IgD-negative memory B cell (primary cell): ENCODE data around the gene TRIP10. TPM values are rescaled to one million over a fixed set of nuclear protein-coding genes. Genes with fewer than 3 reads are reported as not detected.
A peak's percentile ranks its signal among the peaks of the same experiment; 100 is the strongest.
"Not testable (repeated sequence)": the region's sequence is repeated elsewhere in the genome, so short reads cannot be mapped to it uniquely, and the experiment has no call there.

Source experiments
- H3K27ac Mint-ChIP-seq, 3 donors: one replicate each; pipeline ENCODE4 v1.8.0; 2020 to 2022; ENCODE audit warnings: mild to moderate bottlenecking in 3 of 3, mixed read lengths in 3 of 3, moderate library complexity in 1 of 3
- H3K27me3 Mint-ChIP-seq: one replicate; pipeline ENCODE4 v1.8.0; 2021; ENCODE audit warnings: mixed read lengths
- H3K36me3 Mint-ChIP-seq: one replicate; pipeline ENCODE4 v1.8.0; 2020; ENCODE audit warnings: mild to moderate bottlenecking, mixed read lengths
- H3K4me1 Mint-ChIP-seq, 3 donors: one replicate each; pipeline ENCODE4 v1.8.0; 2020 to 2022; ENCODE audit warnings: mixed read lengths in 3 of 3, mild to moderate bottlenecking in 1 of 3
- H3K4me3 Mint-ChIP-seq, 4 donors: one replicate each; pipeline ENCODE4 v1.8.0; 2020 to 2022; ENCODE audit warnings: mild to moderate bottlenecking in 4 of 4, mixed read lengths in 4 of 4, moderate library complexity in 3 of 4
- H3K9me3 Mint-ChIP-seq, 3 donors: one replicate each; pipeline ENCODE4 v1.8.0; 2020 to 2021; ENCODE audit warnings: mixed read lengths in 3 of 3, mild to moderate bottlenecking in 1 of 3
- polyA plus RNA-seq: library from polyadenylated mRNA; unstranded; fragments of 300-500 nt; fragmentation: Illumina TruSeq; gene quantifications from one replicate; pipeline ENCODE4 v1.2.3, GENCODE V29; 2021

The TRIP10 gene
- polyA plus RNA-seq, 1 donor from 2014 or later = 4.0 TPM

DNA sequence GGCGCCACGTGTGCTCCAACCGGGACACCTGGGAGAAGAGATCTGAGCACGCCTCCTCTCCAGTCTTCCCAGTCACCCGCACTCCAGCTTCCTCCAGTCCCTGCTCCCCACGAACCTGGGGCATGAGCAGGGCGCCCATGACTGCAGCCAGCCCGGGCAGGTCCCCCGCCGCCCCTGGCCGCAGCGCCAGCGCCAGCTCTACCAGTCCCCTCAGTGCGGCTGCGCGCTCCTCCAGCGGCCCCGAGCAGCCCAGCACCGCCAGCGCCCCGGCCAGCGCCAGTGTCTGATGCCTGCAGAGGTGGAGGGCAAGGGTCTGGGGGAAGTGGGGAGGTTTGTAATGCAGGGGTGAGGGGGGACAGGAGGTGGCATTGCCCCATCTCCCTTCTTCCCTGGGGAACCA is 14.7 kb downstream of the TRIP10 start:
- H3K4me1 Mint-ChIP-seq = peaks cover 0 to 24% (median 15%) of the 10 kb centered on the region in 3 donors
- no peaks in the 10 kb centered on the region for H3K9me3 Mint-ChIP-seq
- peaks cover 7% of the 10 kb centered on the region for H3K36me3 Mint-ChIP-seq
- no peak overlapping the region for H3K4me3 Mint-ChIP-seq
- H3K27ac Mint-ChIP-seq = no peak overlapping the region
- H3K27me3 Mint-ChIP-seq = no peaks in the 10 kb centered on the region

DNA sequence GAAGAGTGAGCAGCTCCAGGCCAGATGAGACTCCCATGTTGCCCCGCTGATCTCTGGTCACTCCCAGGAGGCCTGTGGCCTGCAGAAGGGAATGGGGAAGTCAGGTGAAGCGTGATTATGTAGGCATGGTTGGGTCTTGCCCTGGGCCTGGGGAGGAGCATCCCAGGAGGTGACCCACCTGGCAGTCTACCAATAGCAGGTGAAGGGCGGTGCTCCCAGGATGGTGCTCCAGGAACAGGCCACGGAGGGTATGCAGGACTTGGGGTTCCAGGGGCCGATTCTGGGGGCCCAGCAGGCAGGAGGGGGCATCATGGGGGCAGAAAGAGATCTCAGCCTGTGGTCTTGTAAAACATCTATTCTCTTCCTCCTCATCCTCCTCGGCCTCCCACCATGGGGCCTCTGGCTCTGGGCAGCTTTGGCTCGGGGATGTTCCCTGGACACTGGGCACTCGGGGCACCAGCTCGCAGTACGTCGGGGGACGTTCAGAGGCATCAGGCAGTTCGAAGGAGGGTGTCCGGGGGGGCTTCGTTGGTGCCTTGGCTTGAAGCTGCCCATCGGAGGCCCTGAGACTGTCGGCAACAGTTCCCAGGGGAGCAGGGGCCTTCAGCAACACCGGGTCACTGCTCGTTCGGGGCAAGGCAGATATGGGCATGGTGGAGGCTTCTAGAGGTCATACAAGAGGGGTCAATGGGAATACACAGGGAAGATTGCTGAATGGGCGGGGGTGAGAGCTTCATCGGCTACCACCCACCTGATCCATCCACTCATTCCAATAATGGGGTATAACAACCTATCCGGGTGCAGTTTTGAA is 15.4 kb downstream of the TRIP10 start:
- peaks cover 0 to 24% (median 15%) of the 10 kb centered on the region in 3 donors for H3K4me1 Mint-ChIP-seq
- no peaks in the 10 kb centered on the region for H3K27me3 Mint-ChIP-seq
- H3K9me3 Mint-ChIP-seq = no peaks in the 10 kb centered on the region
- peak overlapping the region in 1 of 4 donors; percentile 75 for H3K4me3 Mint-ChIP-seq
- H3K27ac Mint-ChIP-seq = peak overlapping the region in 1 of 3 donors; percentile 73
- H3K36me3 Mint-ChIP-seq = peaks cover 8% of the 10 kb centered on the region

DNA sequence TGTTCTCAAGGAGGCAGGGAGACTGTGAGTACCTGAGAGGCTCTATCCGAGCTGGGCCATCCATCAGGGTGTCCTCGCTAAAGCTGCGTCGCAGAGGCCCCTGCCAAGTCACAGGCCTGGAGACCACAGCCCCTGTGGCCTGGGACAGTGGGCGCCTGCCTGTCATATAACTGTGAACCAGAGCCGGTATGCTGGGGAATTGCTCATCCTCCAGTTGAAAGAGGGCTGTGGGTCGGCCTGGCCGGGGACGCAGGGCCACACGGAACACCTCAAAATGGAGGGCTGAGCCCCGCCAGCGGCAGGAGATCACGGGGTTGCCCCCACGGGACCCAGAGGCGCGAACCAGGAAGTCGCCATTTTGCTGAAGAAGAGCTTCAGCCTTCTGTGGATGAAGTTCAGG is 21.1 kb downstream of the TRIP10 start:
- H3K4me3 Mint-ChIP-seq = no peak overlapping the region
- H3K27ac Mint-ChIP-seq = no peak overlapping the region
- peaks cover 5% of the 10 kb centered on the region for H3K36me3 Mint-ChIP-seq
- H3K27me3 Mint-ChIP-seq = no peaks in the 10 kb centered on the region
- no peaks in the 10 kb centered on the region for H3K9me3 Mint-ChIP-seq
- peaks cover 0 to 20% (median 11%) of the 10 kb centered on the region in 3 donors for H3K4me1 Mint-ChIP-seq

DNA sequence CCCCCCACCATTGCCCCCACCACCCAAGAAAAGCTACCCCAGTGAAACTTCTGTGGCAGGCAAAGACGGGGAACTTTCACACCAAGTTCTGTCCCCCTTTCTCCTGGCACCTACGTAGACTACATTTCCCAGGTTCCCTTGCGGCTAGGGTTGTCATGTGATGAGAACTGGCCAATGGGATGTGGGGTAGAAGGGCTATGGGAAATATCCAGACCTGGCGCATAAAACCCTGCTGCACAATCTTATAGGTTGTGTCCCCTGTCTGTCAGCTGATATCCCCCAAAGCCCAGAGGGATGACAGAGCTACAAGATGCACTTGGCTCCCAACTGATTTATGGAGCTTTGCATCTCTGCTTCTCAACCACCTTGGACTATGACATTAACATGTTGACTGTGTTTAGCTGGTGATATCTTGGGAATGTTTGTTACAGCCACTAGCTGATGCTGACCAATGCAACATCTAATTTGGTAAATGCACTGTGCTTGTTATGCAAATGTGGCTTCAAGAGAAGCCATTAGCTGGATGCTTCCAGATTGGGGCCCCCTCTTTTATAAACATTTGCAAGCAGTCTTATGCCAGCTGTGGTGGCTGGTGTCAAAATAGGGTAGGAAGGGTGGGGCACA is 21.7 kb downstream of the TRIP10 start:
- no peaks in the 10 kb centered on the region for H3K27me3 Mint-ChIP-seq
- no peaks in the 10 kb centered on the region for H3K9me3 Mint-ChIP-seq
- no peak overlapping the region for H3K27ac Mint-ChIP-seq
- no peak overlapping the region for H3K4me3 Mint-ChIP-seq
- H3K4me1 Mint-ChIP-seq = peaks cover 0 to 26% (median 16%) of the 10 kb centered on the region in 3 donors
- peaks cover 5% of the 10 kb centered on the region for H3K36me3 Mint-ChIP-seq

DNA sequence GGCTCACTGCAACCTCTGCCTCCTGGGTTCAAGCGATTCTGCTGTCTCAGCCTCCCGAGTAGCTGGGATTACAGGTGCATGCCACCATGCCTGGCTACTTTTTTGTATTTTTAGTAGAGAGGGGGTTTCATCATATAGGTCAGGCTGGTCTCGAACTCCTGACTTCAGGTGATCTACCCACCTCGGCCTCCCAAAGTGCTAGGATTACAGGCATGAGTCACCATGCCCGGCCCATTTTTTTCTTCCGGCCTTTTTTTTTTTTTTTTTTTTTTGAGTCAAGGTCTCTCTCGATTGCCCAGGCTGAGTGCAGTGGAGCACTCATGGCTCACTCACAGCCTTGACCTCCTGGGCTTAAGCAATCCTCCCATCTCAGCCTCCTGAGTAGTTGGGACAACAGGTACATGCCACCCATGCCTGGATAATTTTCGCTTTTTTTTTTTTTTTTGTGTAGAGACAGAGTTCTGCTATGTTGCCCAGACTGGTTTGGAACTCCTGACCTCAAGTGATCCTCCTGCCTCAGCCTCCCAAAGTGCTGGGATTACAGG is 22.8 kb downstream of the TRIP10 start:
- H3K36me3 Mint-ChIP-seq, H3K27me3 Mint-ChIP-seq, H3K27ac Mint-ChIP-seq, H3K9me3 Mint-ChIP-seq, H3K4me3 Mint-ChIP-seq: not testable (repeated sequence)
- peaks cover 4 to 24% (median 24%) of the 10 kb centered on the region in 3 donors for H3K4me1 Mint-ChIP-seq

DNA sequence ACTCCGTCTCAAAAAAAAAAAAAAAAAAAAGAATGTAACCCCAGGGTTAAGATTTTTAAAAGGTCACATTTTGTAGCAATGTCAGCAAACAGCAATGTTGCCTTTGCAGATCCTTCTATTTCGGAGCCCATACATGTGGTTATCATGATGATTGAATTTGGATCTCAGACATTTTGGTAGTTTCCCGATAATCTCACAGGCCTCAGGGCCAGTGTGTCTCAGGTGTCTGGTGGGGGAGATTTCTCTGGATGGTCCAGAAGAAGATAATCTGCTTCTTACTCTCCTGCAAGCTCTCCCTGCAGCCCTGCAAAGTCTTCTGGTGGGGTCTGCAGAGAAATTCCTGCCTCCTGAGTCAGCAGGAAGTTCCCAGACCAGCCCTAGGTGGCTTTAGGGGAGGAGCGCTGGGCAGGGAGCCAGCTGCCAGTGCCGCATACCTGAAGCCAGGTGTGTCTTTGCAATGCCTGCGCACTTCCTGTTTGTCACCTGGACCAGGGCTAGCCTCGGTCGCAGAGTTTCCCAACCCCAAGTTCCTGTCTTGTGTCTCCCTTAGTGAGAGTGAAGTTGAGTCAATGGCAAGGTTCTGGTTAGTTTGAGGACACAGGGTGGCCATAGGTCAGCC is 26.4 kb downstream of the TRIP10 start:
- Mint-ChIP-seq H3K4me1 (peaks cover 10 to 30% (median 30%) of the 10 kb centered on the region in 3 donors), H3K27ac (peak overlapping the region; percentile 75 to 96 (median 77)), H3K4me3 (peak overlapping the region; percentile 90 to 94 (median 92)), H3K9me3 (no peaks in the 10 kb centered on the region), H3K27me3 (no peaks in the 10 kb centered on the region), H3K36me3 (no peaks in the 10 kb centered on the region)

DNA sequence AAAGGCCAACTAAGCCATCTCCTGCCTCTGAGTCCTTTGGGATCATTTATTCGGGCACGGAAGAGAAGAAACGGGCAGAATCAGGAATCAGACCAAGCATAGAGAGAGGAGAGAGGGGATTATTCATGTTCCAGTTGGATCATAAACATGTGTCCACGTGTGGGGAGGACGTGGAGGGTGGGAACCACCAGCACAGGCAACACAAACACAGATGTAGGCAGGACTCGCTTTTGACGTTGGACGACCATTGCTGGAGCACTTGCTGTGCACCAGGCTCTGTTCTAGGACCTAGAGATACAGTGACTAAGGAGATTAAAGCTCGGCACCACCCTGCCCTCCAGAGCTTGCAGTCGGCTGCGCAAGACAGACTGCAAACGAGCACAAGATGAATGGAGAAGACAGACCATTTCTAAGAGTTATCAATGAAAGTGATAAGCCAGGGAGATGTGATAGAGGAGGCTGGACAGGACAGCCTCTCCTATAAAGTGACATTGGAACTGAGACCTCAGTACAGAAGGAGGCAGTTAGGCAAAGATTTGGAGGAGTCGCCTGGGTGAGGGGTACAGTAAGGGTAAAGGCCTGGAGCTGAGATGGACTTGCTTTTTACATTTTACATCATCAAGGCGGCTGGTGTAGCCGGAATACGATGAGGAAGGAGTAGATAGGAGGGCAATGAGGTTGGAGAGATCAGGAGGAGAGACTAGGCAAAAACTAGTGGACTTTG is 27.0 kb downstream of the TRIP10 start:
- no peaks in the 10 kb centered on the region for H3K36me3 Mint-ChIP-seq
- no peaks in the 10 kb centered on the region for H3K27me3 Mint-ChIP-seq
- peak overlapping the region; percentile 90 to 94 (median 92) for H3K4me3 Mint-ChIP-seq
- H3K27ac Mint-ChIP-seq = peak overlapping the region; percentile 75 to 96 (median 77)
- peaks cover 10 to 34% (median 30%) of the 10 kb centered on the region in 3 donors for H3K4me1 Mint-ChIP-seq
- no peaks in the 10 kb centered on the region for H3K9me3 Mint-ChIP-seq

DNA sequence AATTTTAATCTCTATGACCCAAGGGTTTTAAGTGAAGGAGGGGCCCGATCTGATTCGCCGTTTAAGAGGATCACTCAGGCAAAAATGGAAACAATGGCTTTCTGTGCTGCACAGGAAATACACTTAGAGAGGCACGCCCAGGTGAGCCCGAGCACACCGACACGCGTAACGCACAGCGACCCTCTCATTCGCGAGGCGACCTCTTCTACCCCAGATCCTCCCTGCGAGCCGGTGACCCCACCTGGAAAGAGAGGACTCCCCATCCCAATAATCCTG is 27.5 kb downstream of the TRIP10 start:
- Mint-ChIP-seq H3K36me3 (no peaks in the 10 kb centered on the region), H3K27me3 (no peaks in the 10 kb centered on the region), H3K4me3 (peak overlapping the region; percentile 90 to 94 (median 92)), H3K27ac (peak overlapping the region; percentile 75 to 96 (median 77)), H3K9me3 (no peaks in the 10 kb centered on the region), H3K4me1 (peaks cover 10 to 36% (median 34%) of the 10 kb centered on the region in 3 donors)

DNA sequence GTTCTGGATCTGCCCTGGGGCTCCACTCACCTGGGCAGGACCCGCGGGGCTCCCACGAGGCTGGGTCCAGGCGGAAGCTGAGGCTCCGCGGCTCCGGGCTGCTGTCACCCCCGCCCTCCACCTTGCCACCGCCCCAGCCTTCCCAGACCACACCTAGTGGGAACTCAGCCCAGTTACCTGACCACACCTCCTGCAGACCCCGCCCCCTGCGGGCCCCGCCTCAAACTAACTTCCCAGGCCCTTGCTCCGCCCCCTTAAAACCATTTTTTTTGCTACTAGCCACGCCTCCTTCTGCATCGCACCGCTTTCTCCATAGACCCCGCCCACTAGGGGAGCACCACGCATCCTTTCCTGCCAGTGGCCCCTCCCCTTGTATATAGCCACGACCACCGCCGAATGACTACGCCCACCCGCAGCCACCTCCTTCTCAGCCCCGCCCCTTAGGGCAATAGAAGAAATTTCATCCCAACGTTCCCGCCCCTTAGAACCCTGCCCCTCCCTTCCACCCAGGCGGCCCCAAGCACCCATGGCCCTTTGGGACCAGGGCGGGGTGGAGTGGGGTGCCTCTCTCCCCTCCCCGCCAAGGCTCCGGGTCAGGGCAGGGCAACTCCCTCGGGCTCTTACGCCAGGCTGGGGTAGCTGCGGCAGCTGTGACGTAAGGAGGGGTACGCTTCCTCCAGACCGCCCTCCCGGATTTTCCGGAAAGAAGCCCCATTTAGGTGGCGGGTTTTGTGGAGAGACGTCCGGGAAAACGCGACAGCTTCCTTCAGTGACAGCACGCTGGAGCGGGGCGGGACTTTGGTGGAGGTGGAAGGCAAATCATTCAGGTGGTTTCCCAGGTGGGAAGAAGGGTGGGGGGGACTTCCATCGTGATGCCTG is 28.1 kb downstream of the TRIP10 start, which contains the start of gene SH2D3A:
TSS of gene SH2D3A (minus strand) at position 79 of the 879 bp plus-strand sequence. CDS start 3,687 bp downstream, outside the sequence.
- Mint-ChIP-seq H3K36me3 (no peaks in the 10 kb centered on the region), H3K4me1 (peaks cover 10 to 38% (median 37%) of the 10 kb centered on the region in 3 donors), H3K9me3 (no peaks in the 10 kb centered on the region), H3K4me3 (peak within 1 kb of the TSS; percentile 90 to 94 (median 92)), H3K27ac (peak within 1 kb of the TSS; percentile 75 to 96 (median 77)), H3K27me3 (no peaks in the 10 kb centered on the region)

DNA sequence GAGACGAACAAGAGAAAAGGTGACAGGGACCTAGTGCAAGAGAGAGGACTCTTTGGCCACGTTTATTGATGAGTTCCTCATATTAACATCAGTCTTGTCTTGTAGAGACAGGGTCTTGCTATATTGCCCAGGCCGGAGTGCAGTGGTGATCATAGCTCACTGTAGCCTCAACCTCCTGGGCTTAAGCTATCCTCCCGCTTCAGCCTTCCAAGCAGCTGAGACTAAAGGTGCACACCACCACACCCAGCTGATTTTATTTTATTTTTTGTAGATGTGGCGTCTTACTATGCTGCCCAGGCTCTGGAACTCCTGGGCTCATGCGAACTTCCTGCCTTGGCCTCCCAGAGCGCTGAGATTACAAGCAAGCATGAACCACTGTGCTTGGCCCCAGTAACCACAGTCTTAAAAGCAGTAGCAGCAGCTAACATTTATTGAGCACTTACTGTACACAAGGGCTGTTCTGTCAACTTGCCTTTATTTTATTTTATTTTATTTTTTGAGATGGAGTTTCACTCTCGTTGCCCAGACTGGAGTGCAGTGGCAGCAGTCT is 28.8 kb downstream of the TRIP10 start:
- H3K9me3 Mint-ChIP-seq = no peaks in the 10 kb centered on the region
- H3K4me3 Mint-ChIP-seq = peak overlapping the region; percentile 90 to 94 (median 92)

DNA sequence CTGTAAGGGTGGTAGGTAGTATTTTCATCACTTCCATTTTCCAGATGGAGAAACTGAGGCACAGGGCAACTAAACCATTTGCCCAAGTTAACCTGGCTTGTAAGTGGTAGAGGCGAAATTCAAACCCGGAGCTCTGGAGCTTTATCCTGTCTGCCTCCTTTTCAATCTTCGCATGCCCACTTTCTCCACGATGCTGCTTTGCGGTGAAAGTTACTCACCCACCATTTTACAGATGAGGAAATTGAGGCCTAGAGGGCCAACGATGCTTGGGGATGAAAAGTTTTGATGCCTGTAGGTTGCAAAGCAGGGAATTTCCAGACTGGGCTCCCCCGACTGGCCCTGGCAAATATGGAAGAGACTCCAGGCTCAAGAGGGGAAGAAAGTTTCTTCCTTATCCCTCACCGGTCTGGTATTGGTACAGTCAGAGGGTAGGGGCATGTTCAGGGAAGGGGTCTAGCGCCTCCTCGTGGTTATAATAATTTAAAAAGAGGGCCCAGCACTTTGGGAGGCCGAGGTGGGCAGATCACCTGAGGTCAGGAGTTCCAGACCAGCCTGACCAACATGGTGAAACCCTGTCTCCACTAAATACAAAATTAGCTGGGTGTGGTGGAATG is 29.6 kb downstream of the TRIP10 start:
- H3K27ac Mint-ChIP-seq = peak overlapping the region; percentile 75 to 96 (median 87)
- peaks cover 3% of the 10 kb centered on the region for H3K36me3 Mint-ChIP-seq
- H3K9me3 Mint-ChIP-seq = no peaks in the 10 kb centered on the region
- peak overlapping the region in 2 of 4 donors; percentile 38 to 61 for H3K4me3 Mint-ChIP-seq
- H3K27me3 Mint-ChIP-seq = no peaks in the 10 kb centered on the region
- peaks cover 14 to 41% (median 41%) of the 10 kb centered on the region in 3 donors for H3K4me1 Mint-ChIP-seq

More for the DNA sequence above, 28.8 kb downstream of the TRIP10 start:
- Mint-ChIP-seq H3K36me3 (no peaks in the 10 kb centered on the region), H3K4me1 (peaks cover 10 to 38% (median 37%) of the 10 kb centered on the region in 3 donors), H3K27me3 (no peaks in the 10 kb centered on the region), H3K27ac (peak overlapping the region; percentile 75 to 96 (median 77))

DNA sequence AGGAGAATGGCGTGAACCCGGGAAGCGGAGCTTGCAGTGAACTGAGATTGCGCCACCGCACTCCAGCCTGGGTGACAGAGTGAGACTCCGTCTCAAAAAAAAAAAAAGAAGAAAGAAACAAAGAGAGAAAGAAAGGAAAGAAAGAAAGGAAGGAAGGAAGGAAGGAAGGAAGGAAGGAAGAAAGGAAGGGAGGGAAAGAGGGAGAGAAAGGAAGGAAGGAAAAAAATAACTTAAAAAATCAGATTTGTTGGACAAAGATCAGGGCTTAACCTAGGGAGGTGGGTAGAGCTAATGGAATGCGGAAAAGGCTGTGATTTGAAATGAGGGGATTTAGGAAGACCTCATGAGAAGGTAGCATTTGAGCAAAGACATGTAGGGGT is 32.2 kb downstream of the TRIP10 start:
- H3K4me1 Mint-ChIP-seq = peaks cover 23 to 44% (median 39%) of the 10 kb centered on the region in 3 donors
- not testable (repeated sequence) for H3K9me3 Mint-ChIP-seq

More for the DNA sequence above, 32.2 kb downstream of the TRIP10 start:
- peak overlapping the region in 3 of 4 donors; percentile 84 to 99 (median 87) for H3K4me3 Mint-ChIP-seq
- H3K36me3 Mint-ChIP-seq = peaks cover 13% of the 10 kb centered on the region
- not testable (repeated sequence) for H3K27me3 Mint-ChIP-seq
- peak overlapping the region; percentile 86 to 95 (median 94) for H3K27ac Mint-ChIP-seq
